GM21423 (cell line): ENCODE data around the gene XYLT1.

Experiments
- ATAC-seq: cut with Tn5 transposase; IDR thresholded peaks from one replicate; pipeline ENCODE4 v1.9.1; 2021; ENCODE audit warnings: mild to moderate bottlenecking, moderate library complexity; ENCODE audit not compliant: unreplicated experiment

The XYLT1 gene

GRCh38 chr16:17128791-17129190 lies 342.0 kb downstream of the XYLT1 start:
- ATAC-seq = no peak

GRCh38 chr16:17126156-17126555 lies 344.6 kb downstream of the XYLT1 start:
- no peak for ATAC-seq

GRCh38 chr16:17125671-17126070 lies 345.1 kb downstream of the XYLT1 start:
- no peak for ATAC-seq

GRCh38 chr16:17117906-17118577 lies 352.7 kb downstream of the XYLT1 start:
- ATAC-seq = no peak

- ATAC-seq = no peak
Observed at GRCh38 chr16:17116595-17117322, 354.0 kb downstream of the XYLT1 start.

GRCh38 chr16:17109413-17109812 lies 361.3 kb downstream of the XYLT1 start:
- no peak for ATAC-seq

- no peak for ATAC-seq
Observed at GRCh38 chr16:17108596-17108995, 362.2 kb downstream of the XYLT1 start.

GRCh38 chr16:17107450-17107849 lies 363.3 kb downstream of the XYLT1 start:
- no peak for ATAC-seq

GRCh38 chr16:17106243-17106791 lies 364.4 kb downstream of the XYLT1 start:
- no peak for ATAC-seq

GRCh38 chr16:17105239-17105797 lies 365.4 kb downstream of the XYLT1 start:
- no peak for ATAC-seq

GRCh38 chr16:17104654-17105053 lies 366.1 kb downstream of the XYLT1 start:
- ATAC-seq = no peak

GRCh38 chr16:17103216-17103615 lies 367.5 kb downstream of the XYLT1 start:
- ATAC-seq = no peak

- no peak for ATAC-seq
Observed at GRCh38 chr16:17101646-17102045, 369.1 kb downstream of the XYLT1 start.

GRCh38 chr16:17098685-17099084 lies 372.1 kb downstream of the XYLT1 start:
- ATAC-seq = no peak

GRCh38 chr16:17084130-17084529 lies 386.6 kb downstream of the XYLT1 start:
- no peak for ATAC-seq

- ATAC-seq = no peak
Observed at GRCh38 chr16:17083628-17084027, 387.1 kb downstream of the XYLT1 start.

GRCh38 chr16:17082095-17082882 lies 388.5 kb downstream of the XYLT1 start:
- no peak for ATAC-seq

GRCh38 chr16:17080105-17080504 lies 390.7 kb downstream of the XYLT1 start:
- no peak for ATAC-seq

GRCh38 chr16:17078931-17079631 lies 391.7 kb downstream of the XYLT1 start:
- no peak for ATAC-seq

GRCh38 chr16:17076818-17077498 lies 393.8 kb downstream of the XYLT1 start:
- ATAC-seq = no peak
